ENCODE measurements around the gene USP48. TPM values are rescaled to one million over a fixed set of nuclear protein-coding genes. Genes with fewer than 3 reads are reported as not detected.

USP48 gene
- total and polyA plus RNA-seq, 2 of the 4 experiments (the other 2 are of a cell fraction): 24.7 to 25.0 TPM

- dilution Hi-C loops (cut with HindIII; ENCODE audit: low sequenced_read_pairs, unreplicated experiment): no loop called here
- peaks cover 40% of the 10 kb centered on the region for H3K36me3 ChIP-seq (ENCODE audit: control insufficient read depth, insufficient read depth, low read length)
- 78% methylated on average over 3 of the region's 11 CpGs; no CpG with 5 or more reads in 1 of the 2 experiments for WGBS, 2 experiments (ENCODE audit: extremely low coverage in 2 of 2, insufficient read length in 1 of 2)
- peaks cover 11% of the 10 kb centered on the region for H3K9me1 ChIP-seq (ENCODE audit: insufficient read depth, low read length)
- no peak overlapping the region for H2AK9ac ChIP-seq (replicated peaks; ENCODE audit: low read depth, low read length, poor library complexity)
- ATAC-seq (ENCODE audit: low read depth): no peak
- no peak for TF ChIP-seq BHLHE40 (IDR thresholded peaks at IDR 0.05; ENCODE audit: low read depth, low read length)
- TF ChIP-seq CEBPB (IDR thresholded peaks at IDR 0.05; ENCODE audit: low read depth, low read length): no peak
- no peak for TF ChIP-seq USF2 (IDR thresholded peaks at IDR 0.05; ENCODE audit: low read depth, low read length)
- no peak for TF ChIP-seq MAZ (IDR thresholded peaks at IDR 0.05; ENCODE audit: borderline replicate concordance, low read depth, low read length)
- no peak for TF ChIP-seq MXI1 (IDR thresholded peaks at IDR 0.05; ENCODE audit: borderline replicate concordance, low read depth, low read length)
- no peak for TF ChIP-seq CHD1 (IDR thresholded peaks at IDR 0.05; ENCODE audit: low read depth, low read length)
- TF ChIP-seq ELK1 (IDR thresholded peaks at IDR 0.05; ENCODE audit: borderline replicate concordance, low read depth, low read length): no peak
- TF ChIP-seq NFE2L2 (IDR thresholded peaks at IDR 0.05; ENCODE audit: low read depth, low read length): no peak
- no peak for TF ChIP-seq FOS (IDR thresholded peaks at IDR 0.05; ENCODE audit: low read depth, low read length)
- TF ChIP-seq MAFK (IDR thresholded peaks at IDR 0.05; ENCODE audit: low read depth, low read length): no peak
- TF ChIP-seq POLR2A (IDR thresholded peaks at IDR 0.05; ENCODE audit: low read depth, low read length): no peak
- no peak for TF ChIP-seq CTCF (conservative IDR thresholded peaks at IDR 0.05; ENCODE audit: low read depth, low read length)
- no peak for TF ChIP-seq RCOR1 (IDR thresholded peaks at IDR 0.05; ENCODE audit: insufficient replicate concordance, low read length)
- no peak overlapping the region for H2BK15ac ChIP-seq (ENCODE audit: low read depth, low read length)
- no TSS peak for BruUV-seq (replicated peaks)
- no peak overlapping the region for H2BK20ac ChIP-seq (ENCODE audit: low read depth, low read length)
- POLR2A ChIA-PET (ENCODE audit: unreplicated experiment): no interaction called here
- no peak for DNase-seq
- H4K20me1 ChIP-seq (ENCODE audit: insufficient read depth, low read length): 0 out of 2 replicates have a peak, but pooled peaks cover 5% of the 10 kb centered on the region
- H3K23ac ChIP-seq (ENCODE audit: low read depth, low read length): no peak overlapping the region
- CTCF ChIA-PET: interaction anchor here (0.9 kb wide), 1 partner anchor 13 kb away, joined by 3 read pairs; no protein-coding TSS in a partner anchor
- H3K18ac ChIP-seq (ENCODE audit: low read depth, low read length): no peak overlapping the region
- H3K9me3 ChIP-seq (ENCODE audit: control insufficient read depth, insufficient read depth, low read length): no peaks in the 10 kb centered on the region
- no peak overlapping the region for H3K14ac ChIP-seq (replicated peaks; ENCODE audit: low read depth, low read length)
- H4K91ac ChIP-seq (ENCODE audit: insufficient read depth, low read depth, low read length): no peak overlapping the region
- no peaks in the 10 kb centered on the region; a peak in 1 of 4 replicates for H3K79me1 ChIP-seq (ENCODE audit: low read depth in 1 of 2, low read length in 2 of 2)
- no peak overlapping the region for H2AK5ac ChIP-seq (ENCODE audit: low read depth, low read length)
- H2BK5ac ChIP-seq (ENCODE audit: low read depth, low read length, poor library complexity, severe bottlenecking): no peak overlapping the region
- no peak overlapping the region for H4K5ac ChIP-seq (ENCODE audit: low read depth, low read length)
- no peak overlapping the region for H3K27ac ChIP-seq (ENCODE audit: insufficient read depth, low read length)
- no peak overlapping the region for H3K56ac ChIP-seq (ENCODE audit: extremely low read depth, insufficient read depth, low read length)
- H2BK120ac ChIP-seq (ENCODE audit: low read depth, low read length): no peak overlapping the region
- H2AFZ ChIP-seq (replicated peaks; ENCODE audit: low read length, poor library complexity): no peak overlapping the region
- no peak overlapping the region for H3K4ac ChIP-seq (ENCODE audit: low read depth, low read length)
- no peak overlapping the region for H3K4me3 ChIP-seq (ENCODE audit: insufficient read depth, low read depth, low read length)
- no peak overlapping the region for H4K8ac ChIP-seq (ENCODE audit: low read depth in 2 of 2, low read length in 2 of 2)
- in situ Hi-C loops (cut with MboI; ENCODE audit: low sequenced_read_pairs): no loop called here
- H3K4me1 ChIP-seq (ENCODE audit: control insufficient read depth, insufficient read depth, low read length): peaks cover 4% of the 10 kb centered on the region
- no peak overlapping the region for H3K4me2 ChIP-seq (ENCODE audit: low read depth, low read length)
- no peaks in the 10 kb centered on the region for H3K27me3 ChIP-seq (ENCODE audit: control insufficient read depth, insufficient read depth, low read length)
- intact Hi-C loops (cut with micrococcal nuclease): no loop called here
- no peak overlapping the region for H3K9ac ChIP-seq (ENCODE audit: low read depth, low read length)
Measured at GRCh38 chr1:21821385-21822019, 38.6 kb upstream of the USP48 start.

Data from IMR-90 (cell line).